HPDE6-E6E7 (cell line): ENCODE measurements around the gene ZNF613.
"Not testable (repeated sequence)": the region's sequence is repeated elsewhere in the genome, so short reads cannot be mapped to it uniquely, and the experiment has no call there.

ENCODE experiments used
- DNase-seq: peaks from one replicate; pipeline ENCODE4 v3.0.0; 2011; ENCODE audit warnings: missing footprints; ENCODE audit errors: extremely low spot score

ZNF613 gene

GRCh38 chr19:51944798-51945552 is 17.7 kb downstream of the ZNF613 start:
- DNase-seq, result no peak

GRCh38 chr19:51946602-51947001 is 19.3 kb downstream of the ZNF613 start:
- DNase-seq, result no peak

GRCh38 chr19:51948975-51949374 is 21.7 kb downstream of the ZNF613 start:
- DNase-seq, result no peak

- not testable (repeated sequence) for DNase-seq
Observed at GRCh38 chr19:51957846-51958245, 30.6 kb downstream of the ZNF613 start.

- no peak for DNase-seq
Observed at GRCh38 chr19:51959791-51960190, 32.5 kb downstream of the ZNF613 start.

- DNase-seq, result not testable (repeated sequence)
Observed at GRCh38 chr19:51960621-51961233, 33.5 kb downstream of the ZNF613 start.

- no peak for DNase-seq
Observed at GRCh38 chr19:51965583-51965982, 38.3 kb downstream of the ZNF613 start.

- no peak for DNase-seq
Observed at GRCh38 chr19:51970718-51971117, 43.4 kb downstream of the ZNF613 start.

GRCh38 chr19:51971624-51972023 is 44.4 kb downstream of the ZNF613 start:
- no peak for DNase-seq

GRCh38 chr19:51975787-51976186 is 48.5 kb downstream of the ZNF613 start:
- DNase-seq, result not testable (repeated sequence)

GRCh38 chr19:51976852-51977251 is 49.6 kb downstream of the ZNF613 start:
- no peak for DNase-seq

GRCh38 chr19:51977346-51977745 is 50.1 kb downstream of the ZNF613 start:
- no peak for DNase-seq

GRCh38 chr19:51978882-51979281 is 51.6 kb downstream of the ZNF613 start:
- DNase-seq, result no peak

GRCh38 chr19:51980116-51980736 is 53.0 kb downstream of the ZNF613 start:
- DNase-seq, result no peak

GRCh38 chr19:51980926-51981325 is 53.7 kb downstream of the ZNF613 start:
- DNase-seq, result not testable (repeated sequence)

- DNase-seq, result no peak
Observed at GRCh38 chr19:51983361-51983760, 56.1 kb downstream of the ZNF613 start.

- DNase-seq, result peak; percentile 82
Observed at GRCh38 chr19:51986309-51987291, 59.3 kb downstream of the ZNF613 start, which contains the start of gene ZNF350. Gene ZNF350, minus strand, starts transcription at chr19:51986840. Its CDS starts 12,480 bp downstream, at chr19:51974360.

GRCh38 chr19:51993422-51993821 is 66.2 kb downstream of the ZNF613 start:
- DNase-seq, result no peak

- no peak for DNase-seq
Observed at GRCh38 chr19:51994048-51994644, 66.9 kb downstream of the ZNF613 start.
